Activated naive CD8-positive, alpha-beta T cell treated with anti-CD3 and anti-CD28 coated beads, Interleukin-2, amount 50 U/mL, for 24 hours (primary cell): Measurements from ENCODE around the gene ULBP1.
"Not testable (repeated sequence)": the region's sequence is repeated elsewhere in the genome, so short reads cannot be mapped to it uniquely, and the experiment has no call there.

Experiments used
- ATAC-seq: fragments of 150-1000 bp; cut with Tn5 transposase; one replicate; pipeline ENCODE4 v1.10.0; 2021
- DNase-seq: peaks from one replicate; pipeline ENCODE4 v3.0.0; 2021
- H3K27ac Mint-ChIP-seq: one replicate; pipeline ENCODE4 v1.8.0; 2021; ENCODE audit warnings: mild to moderate bottlenecking, mixed read lengths
- H3K27me3 Mint-ChIP-seq: one replicate; pipeline ENCODE4 v1.8.0; 2021; ENCODE audit warnings: mixed read lengths
- H3K36me3 Mint-ChIP-seq: one replicate; pipeline ENCODE4 v1.8.0; 2021; ENCODE audit warnings: low read depth, mixed read lengths
- H3K4me1 Mint-ChIP-seq: one replicate; pipeline ENCODE4 v1.8.0; 2021; ENCODE audit warnings: mixed read lengths
- H3K4me3 Mint-ChIP-seq: one replicate; pipeline ENCODE4 v1.8.0; 2021; ENCODE audit warnings: mild to moderate bottlenecking, moderate library complexity, mixed read lengths
- H3K9me3 Mint-ChIP-seq: one replicate; pipeline ENCODE4 v1.8.0; 2021; ENCODE audit warnings: mixed read lengths

ULBP1 gene

DNA sequence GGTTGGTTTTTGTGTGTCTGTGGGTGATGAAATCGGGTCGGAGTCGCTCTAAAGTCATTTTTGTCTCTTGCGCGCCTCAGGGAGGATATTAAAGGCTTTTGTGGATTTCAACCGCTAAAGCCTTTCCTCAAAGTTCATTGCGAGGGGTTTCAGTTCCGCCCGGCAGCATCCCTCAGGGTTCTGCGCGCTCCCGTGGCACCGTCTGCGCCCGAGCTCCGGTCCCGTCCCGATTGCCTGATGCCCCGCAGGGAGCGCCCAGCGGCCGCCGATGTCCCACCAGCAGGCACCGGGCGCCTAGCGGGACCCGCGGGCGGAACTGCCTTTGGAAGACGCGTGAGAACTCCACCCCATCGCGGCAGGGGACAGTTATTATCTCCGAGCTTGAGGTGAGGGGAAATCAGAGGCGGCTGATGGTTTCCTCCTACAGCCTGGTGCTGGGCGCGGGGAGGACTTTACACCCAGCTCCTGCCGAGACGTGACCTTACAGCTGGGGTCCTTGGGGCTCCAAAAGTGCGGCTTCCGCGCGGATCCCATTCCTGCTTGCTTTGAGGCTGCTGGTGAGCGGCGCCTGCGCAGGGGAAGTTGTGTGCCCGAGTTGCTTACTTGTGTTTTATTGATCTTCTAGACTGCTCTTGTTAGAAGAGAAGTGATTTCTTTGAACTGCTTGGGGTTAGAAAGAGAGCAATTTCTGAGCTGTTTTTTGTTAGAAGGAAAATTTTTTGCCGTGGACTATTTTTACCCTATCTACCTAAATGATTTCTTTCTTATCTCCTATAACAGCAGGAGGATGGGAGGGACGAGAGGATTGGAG is 27.1 kb downstream of the ULBP1 start:
- Mint-ChIP-seq H3K36me3 (peaks cover 6% of the 10 kb centered on the region), H3K4me1 (peaks cover 30% of the 10 kb centered on the region), H3K4me3 (peak overlapping the region; percentile 76), H3K9me3 (peaks cover 8% of the 10 kb centered on the region), H3K27ac (no peak overlapping the region), H3K27me3 (peaks cover 95% of the 10 kb centered on the region)
- ATAC-seq, result peak; percentile 53
- DNase-seq, result no peak

DNA sequence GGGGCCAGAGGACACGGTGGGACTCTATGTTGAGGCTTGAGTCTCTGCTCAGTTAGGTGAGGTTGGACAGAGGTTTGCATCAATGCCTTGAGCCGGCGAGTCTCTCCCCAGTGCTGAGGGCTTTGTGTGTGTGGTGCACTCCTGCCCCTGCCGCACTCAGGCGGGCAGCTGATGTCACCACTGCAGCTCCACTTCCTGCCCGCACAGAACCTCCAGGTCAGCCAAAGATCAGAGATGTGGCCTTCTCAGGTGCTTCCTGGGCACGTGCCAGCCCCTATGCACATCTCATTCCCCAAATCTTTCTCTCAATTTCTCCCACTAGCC is 27.7 kb downstream of the ULBP1 start:
- peaks cover 95% of the 10 kb centered on the region for H3K27me3 Mint-ChIP-seq
- H3K27ac Mint-ChIP-seq, H3K36me3 Mint-ChIP-seq, H3K9me3 Mint-ChIP-seq, DNase-seq: not testable (repeated sequence)
- ATAC-seq, result peak; percentile 58
- peak overlapping the region; percentile 76 for H3K4me3 Mint-ChIP-seq
- H3K4me1 Mint-ChIP-seq, result peaks cover 30% of the 10 kb centered on the region

DNA sequence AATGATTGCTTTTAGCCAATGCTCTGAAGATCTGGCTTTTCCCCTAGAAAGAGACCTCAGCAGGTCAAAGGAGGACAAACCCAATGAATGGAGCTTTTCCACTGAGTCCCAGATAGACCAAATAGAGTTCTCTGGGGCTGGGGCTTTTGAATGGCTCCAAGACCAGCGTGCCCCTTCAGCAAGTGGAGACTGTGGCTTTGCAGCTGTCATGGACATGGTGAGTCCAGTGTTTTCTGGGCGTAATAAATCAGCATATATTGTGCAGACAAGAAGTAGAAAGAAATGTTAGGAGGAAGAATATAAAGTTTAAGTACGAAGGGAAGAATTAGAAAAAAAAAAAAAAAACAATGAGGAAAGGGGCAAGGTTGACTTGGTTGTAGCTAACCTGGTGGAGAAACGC is 28.1 kb downstream of the ULBP1 start:
- Mint-ChIP-seq H3K27me3 (peaks cover 95% of the 10 kb centered on the region), H3K4me3 (peak overlapping the region; percentile 76), H3K27ac (no peak overlapping the region), H3K9me3 (peaks cover 8% of the 10 kb centered on the region), H3K4me1 (peaks cover 30% of the 10 kb centered on the region), H3K36me3 (peaks cover 6% of the 10 kb centered on the region)
- DNase-seq (no peak), ATAC-seq (no peak)

DNA sequence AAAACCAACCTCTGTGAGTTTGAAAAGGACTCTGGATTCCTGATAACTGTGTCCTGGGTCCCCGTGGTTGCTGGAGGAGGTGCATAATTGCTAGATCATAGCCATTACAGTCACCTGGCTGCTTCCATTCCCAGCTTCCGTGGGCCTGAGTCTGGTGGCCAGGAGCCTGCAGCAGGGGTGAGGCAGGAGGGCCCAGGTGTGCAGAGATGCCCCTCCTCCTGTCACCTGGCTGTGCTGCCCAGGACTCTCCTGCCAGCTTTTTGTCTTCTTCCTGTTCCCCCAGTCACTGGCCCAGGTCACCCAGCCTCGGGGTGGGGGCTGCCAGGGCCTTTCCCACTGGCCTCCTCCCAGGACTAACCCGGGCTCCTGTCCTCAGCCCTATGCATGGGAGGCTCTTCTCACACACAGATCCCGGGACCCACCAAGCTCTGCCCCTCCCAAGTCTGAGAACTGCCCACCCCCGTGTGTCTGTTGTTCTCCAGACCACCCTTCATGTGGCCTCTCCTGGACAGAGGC is 31.6 kb downstream of the ULBP1 start:
- DNase-seq (no peak), ATAC-seq (no peak)
- H3K27me3 Mint-ChIP-seq, result peaks cover 92% of the 10 kb centered on the region
- no peak overlapping the region for H3K27ac Mint-ChIP-seq
- H3K4me1 Mint-ChIP-seq, result peaks cover 17% of the 10 kb centered on the region
- no peaks in the 10 kb centered on the region for H3K9me3 Mint-ChIP-seq
- H3K36me3 Mint-ChIP-seq, result peaks cover 2% of the 10 kb centered on the region
- H3K4me3 Mint-ChIP-seq, result no peak overlapping the region

DNA sequence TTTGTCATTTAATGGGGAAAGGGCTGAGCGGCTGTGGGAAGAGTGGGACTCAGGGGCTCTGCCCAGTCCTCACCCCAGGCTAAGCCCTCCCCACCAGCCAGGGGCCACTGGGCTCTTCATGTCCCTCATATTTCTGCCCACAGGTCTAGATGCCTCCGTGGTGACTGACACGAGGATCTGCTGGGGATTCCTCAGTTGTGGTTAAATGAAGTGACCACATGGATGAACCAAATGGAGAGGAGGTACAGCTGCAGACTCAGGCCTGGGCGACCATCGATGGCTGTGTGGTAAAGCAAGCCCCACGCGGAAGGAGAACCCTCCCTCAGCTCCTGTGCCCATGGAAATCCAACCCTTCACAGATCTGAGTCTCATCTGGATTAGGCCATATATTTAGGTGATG is 32.2 kb downstream of the ULBP1 start:
- ATAC-seq, result no peak
- H3K36me3 Mint-ChIP-seq, result no peaks in the 10 kb centered on the region

DNA sequence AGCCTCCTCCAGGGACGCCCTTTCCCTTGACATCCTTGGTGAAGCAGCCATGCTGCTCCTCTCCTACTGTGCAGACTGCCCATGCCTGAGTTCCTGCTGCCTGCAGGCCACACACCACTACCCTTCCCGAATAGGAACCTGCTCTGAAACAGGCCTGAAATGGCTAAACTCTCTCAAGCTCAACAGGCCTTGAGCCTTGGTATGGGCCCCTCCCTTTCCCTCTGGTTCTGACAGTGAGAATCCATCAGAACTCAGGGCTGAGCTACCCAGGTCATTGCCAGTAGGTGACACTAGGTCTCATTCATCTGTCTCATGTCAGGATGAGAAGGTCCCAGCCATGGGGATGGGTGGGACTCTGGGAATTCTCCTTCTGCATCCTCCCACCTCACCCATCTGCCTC is 35.9 kb downstream of the ULBP1 start:
- Mint-ChIP-seq H3K4me3 (no peak overlapping the region), H3K9me3 (no peaks in the 10 kb centered on the region), H3K27me3 (peaks cover 67% of the 10 kb centered on the region), H3K4me1 (peaks cover 37% of the 10 kb centered on the region), H3K36me3 (no peaks in the 10 kb centered on the region), H3K27ac (no peak overlapping the region)
- ATAC-seq (no peak), DNase-seq (no peak)

More for the DNA sequence above, 32.2 kb downstream of the ULBP1 start:
- H3K27ac Mint-ChIP-seq, result no peak overlapping the region
- H3K27me3 Mint-ChIP-seq, result peaks cover 92% of the 10 kb centered on the region
- no peaks in the 10 kb centered on the region for H3K9me3 Mint-ChIP-seq
- no peak overlapping the region for H3K4me3 Mint-ChIP-seq
- no peak for DNase-seq
- peaks cover 19% of the 10 kb centered on the region for H3K4me1 Mint-ChIP-seq

DNA sequence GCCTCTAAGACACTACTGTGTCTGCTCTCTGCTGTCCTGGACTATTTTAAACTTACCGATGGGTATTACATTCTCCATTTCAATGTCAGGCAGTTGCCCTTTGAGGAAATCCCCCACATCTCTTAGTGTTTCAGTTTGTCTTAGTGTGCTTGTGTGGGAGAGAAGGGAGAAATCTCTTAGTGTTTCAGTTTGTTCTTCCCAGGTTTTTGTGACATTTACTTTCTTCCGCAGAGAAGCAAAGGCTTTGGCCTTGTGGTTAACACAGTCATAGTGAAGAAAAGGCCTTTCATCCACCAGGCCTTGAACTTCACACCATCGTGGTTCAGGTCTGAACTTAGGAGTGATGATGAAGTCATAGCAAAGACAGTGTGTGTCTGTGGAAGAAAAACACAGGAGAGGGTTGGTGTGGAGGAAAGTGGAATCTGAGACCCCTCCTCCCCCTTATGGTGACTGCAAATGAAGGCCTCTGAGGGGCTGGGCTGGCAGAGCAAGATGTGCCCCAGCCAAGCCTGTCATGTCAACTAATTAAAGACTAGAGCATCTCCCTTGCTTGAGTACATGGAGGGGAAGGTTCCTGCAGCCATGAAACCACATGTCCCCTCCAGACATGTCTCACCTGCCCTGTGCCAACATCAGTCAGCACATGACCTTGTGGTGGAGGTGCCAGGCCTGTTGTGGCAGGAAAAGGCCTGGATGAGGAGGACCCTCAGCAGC is 37.7 kb downstream of the ULBP1 start:
- peak; percentile 73 for ATAC-seq
- no peaks in the 10 kb centered on the region for H3K36me3 Mint-ChIP-seq
- peak overlapping the region; percentile 52 for H3K27ac Mint-ChIP-seq
- H3K4me3 Mint-ChIP-seq, result peak overlapping the region; percentile 33
- no peaks in the 10 kb centered on the region for H3K9me3 Mint-ChIP-seq
- H3K4me1 Mint-ChIP-seq, result peaks cover 47% of the 10 kb centered on the region
- DNase-seq, result no peak
- H3K27me3 Mint-ChIP-seq, result peaks cover 52% of the 10 kb centered on the region

DNA sequence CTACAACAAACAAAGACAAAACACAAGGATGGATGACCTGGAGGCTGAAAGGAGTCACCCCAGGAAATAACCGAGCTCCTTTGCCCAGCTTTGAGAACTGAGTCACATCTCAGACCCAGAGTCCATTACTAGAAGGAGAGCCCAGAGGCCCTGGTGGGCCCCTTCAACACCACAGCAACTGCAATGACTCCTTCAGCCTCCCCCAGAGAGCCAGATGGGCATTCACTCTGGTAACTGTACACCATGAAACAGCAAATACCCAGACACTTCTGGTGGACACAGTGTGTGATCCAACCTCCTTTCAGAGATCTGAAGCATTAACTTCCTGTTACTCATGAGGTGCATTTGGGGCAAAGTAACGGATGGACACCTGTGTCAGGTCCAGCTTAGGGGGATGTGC is 39.0 kb downstream of the ULBP1 start:
- ATAC-seq (no peak), DNase-seq (no peak)
- peaks cover 47% of the 10 kb centered on the region for H3K27me3 Mint-ChIP-seq
- no peak overlapping the region for H3K4me3 Mint-ChIP-seq
- no peaks in the 10 kb centered on the region for H3K9me3 Mint-ChIP-seq
- H3K36me3 Mint-ChIP-seq, result no peaks in the 10 kb centered on the region
- H3K27ac Mint-ChIP-seq, result no peak overlapping the region
- H3K4me1 Mint-ChIP-seq, result peaks cover 57% of the 10 kb centered on the region

DNA sequence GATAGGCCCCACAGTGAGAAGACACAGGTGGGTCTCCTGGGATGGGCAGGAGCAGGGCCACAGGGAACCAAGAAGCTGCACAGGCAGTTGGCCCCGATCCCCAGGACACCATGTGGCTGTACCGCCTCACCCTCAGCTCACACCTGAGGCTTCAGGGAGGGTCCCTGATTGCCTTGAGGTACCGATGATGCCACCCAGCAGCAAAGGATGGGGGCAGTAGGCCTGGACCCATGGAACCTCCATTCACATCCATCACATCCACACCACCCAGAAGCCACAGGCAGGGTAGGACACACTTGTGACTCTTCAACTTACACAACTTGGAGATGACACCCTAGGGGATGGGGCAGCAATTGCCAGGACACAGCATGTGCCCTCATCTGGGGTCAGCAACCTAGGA is 39.9 kb downstream of the ULBP1 start:
- H3K4me1 Mint-ChIP-seq, result peaks cover 60% of the 10 kb centered on the region
- H3K27ac Mint-ChIP-seq, DNase-seq, H3K9me3 Mint-ChIP-seq, ATAC-seq, H3K36me3 Mint-ChIP-seq, H3K4me3 Mint-ChIP-seq: not testable (repeated sequence)
- H3K27me3 Mint-ChIP-seq, result peaks cover 45% of the 10 kb centered on the region

DNA sequence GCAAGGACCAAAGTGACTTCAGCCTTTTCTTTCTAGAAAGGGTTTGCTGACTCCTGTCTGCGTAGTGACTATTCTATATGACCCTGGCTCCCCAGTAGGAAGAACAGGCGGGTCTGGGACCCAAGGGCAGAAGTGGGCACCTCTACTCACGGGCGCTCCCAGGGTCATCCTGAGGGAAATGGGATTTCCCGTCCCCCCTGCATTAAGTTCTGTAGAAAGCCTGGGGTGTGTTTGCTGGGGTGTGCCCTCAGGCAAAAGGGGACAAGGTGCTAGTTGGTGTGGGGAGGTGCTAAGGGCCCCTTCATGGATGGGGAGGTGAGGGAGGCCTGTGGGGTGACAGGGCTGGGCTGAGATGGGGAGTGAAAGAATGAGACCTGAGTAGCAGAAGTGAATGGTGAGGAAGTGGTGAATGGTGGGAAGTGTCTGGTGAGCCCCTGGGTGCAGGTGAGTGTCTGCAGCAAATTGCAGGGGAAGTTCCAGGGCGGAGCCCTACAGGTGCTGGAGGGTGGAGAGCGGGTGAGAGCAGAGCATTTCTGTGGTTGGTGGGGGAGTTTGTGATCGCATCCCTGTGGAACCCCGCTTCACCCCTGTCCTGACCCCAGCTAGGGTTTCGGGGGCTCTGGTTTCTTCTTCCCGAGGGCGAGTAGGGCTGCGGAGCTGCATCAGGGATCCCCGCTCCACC is 40.5 kb downstream of the ULBP1 start:
- Mint-ChIP-seq H3K27me3 (peaks cover 44% of the 10 kb centered on the region), H3K36me3 (no peaks in the 10 kb centered on the region), H3K27ac (peak overlapping the region; percentile 68), H3K4me3 (peak overlapping the region; percentile 76), H3K9me3 (no peaks in the 10 kb centered on the region), H3K4me1 (peaks cover 63% of the 10 kb centered on the region)
- ATAC-seq (peak; percentile 9), DNase-seq (peak; percentile 41)

DNA sequence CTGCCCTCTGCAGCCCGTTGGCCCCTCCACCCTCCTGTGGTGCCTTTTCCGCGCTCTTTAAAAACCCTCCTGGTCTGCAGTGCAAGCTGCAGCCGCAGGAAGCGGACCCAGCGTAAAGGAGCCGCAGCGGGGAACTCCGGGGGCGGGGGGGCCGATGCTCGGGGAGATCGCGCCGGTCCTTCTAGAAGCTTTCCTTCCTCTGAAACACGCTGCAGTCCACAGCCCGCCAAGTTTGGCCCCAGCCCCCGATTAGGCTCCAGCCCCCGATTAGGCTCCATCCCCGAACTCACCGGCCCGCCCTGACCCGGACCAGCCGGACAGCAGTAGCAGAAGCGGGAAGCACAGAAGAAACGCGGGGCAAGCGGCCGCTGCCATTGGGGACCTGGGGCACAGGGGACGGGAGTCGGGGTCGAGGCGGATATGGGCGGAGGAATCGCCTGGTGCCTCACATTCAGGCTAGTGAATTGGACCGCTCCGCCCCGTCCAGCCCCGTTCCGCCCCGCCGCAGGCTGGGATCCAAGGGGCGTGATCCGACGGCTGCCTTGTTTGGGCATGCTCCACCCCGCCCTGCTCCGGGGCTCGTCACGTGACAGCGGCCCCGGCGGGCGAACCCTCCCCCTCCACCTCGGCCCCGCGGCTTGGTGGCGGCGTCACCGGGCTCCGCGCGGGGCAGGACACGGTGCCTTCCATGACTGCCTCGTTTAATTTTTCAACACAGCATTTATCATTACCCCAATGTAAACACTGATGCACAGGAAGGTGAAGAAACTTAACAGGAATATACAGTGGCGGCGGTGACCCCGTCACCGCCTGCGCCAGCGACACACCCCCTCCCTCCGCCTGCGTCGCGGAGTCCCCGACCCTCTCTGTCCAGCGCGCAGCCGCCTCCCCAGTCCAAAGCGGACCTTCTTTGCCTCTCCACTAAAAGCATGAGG is 41.3 kb downstream of the ULBP1 start:
- peaks cover 45% of the 10 kb centered on the region for H3K27me3 Mint-ChIP-seq
- H3K4me1 Mint-ChIP-seq, result peaks cover 63% of the 10 kb centered on the region
- peak; percentile 90 for DNase-seq
- H3K9me3 Mint-ChIP-seq, result no peaks in the 10 kb centered on the region
- peak overlapping the region; percentile 76 for H3K4me3 Mint-ChIP-seq
- ATAC-seq, result peak; percentile 65
- H3K36me3 Mint-ChIP-seq, result no peaks in the 10 kb centered on the region
- H3K27ac Mint-ChIP-seq, result peak overlapping the region; percentile 64

DNA sequence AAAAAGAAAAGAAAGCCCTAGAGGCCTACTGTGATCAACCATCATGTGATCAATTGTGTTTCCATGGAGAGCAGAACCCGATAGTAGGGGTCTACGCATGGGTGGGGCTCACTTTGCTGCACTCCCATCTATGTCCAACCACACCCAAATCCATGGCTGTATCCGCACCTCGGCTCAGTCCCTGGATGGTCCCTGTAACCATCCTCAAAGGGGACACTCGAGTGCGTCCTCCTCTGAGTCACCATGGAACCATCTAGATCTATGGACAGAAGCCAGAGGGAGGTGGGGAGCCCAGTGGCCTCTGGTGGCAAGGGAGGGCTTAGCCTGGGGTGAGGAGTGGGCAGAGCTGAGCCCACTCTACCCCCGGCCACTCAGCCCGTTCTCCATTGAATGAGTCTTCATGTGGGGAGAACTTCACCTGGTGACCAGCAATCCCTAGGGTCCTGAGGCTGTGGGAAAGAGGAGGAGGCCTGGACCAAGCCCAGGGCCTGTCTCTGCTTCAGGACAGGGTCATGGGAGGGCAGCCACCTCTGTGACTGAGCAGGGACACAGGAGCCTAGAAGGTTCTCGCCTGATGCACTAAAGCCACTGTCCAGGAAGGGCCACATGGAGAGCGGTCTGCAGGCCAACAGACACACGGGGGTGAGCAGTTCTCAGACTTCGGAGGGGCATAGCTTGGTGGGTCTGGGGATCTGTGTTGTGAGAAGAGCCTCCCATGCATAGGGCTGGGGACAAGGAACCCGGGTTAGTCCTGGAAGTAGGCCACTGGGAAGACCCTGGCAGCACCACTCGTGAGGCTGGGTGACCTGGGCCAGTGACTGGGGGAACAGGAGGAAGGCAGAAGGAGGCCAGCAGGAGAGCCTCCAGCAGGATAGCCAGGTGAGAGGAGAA is 42.3 kb downstream of the ULBP1 start:
- no peak for DNase-seq
- H3K4me1 Mint-ChIP-seq, result peaks cover 53% of the 10 kb centered on the region

DNA sequence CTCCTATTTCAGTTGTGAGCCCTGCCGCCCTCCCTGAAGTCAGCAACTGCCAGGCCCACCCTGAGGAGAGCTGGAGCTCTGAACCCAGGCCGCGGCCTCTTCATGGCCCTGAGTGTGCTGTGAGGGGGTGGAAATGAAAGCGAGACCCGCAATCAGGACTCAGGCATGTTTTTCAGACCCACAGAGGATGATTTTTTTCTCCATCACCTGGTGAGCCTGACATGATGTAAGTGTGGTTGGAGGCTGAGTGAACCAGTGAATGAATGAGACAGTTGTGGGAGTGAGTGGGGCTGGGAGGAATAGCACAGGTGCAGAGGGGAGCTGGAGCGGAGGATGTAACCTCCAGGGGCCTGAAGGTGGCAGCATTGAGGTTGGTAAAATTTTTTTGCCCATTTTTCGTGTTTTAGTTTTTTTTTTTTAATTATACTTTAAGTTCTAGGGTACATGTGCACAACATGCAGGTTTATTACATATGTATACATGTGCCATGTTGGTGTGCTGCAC is 43.3 kb downstream of the ULBP1 start:
- H3K4me3 Mint-ChIP-seq, result no peak overlapping the region
- peaks cover 43% of the 10 kb centered on the region for H3K4me1 Mint-ChIP-seq
- DNase-seq, result peak; percentile 50
- peak; percentile 69 for ATAC-seq
- H3K36me3 Mint-ChIP-seq, result no peaks in the 10 kb centered on the region
- H3K27ac Mint-ChIP-seq, result no peak overlapping the region
- H3K27me3 Mint-ChIP-seq, result peaks cover 54% of the 10 kb centered on the region
- H3K9me3 Mint-ChIP-seq, result no peaks in the 10 kb centered on the region

More for the DNA sequence above, 42.3 kb downstream of the ULBP1 start:
- H3K4me3 Mint-ChIP-seq, result peak overlapping the region; percentile 76
- peaks cover 45% of the 10 kb centered on the region for H3K27me3 Mint-ChIP-seq
- no peaks in the 10 kb centered on the region for H3K9me3 Mint-ChIP-seq
- no peak for ATAC-seq
- no peak overlapping the region for H3K27ac Mint-ChIP-seq
- H3K36me3 Mint-ChIP-seq, result no peaks in the 10 kb centered on the region
